H9 (cell line): ENCODE results near the gene VAV1. TPM values are rescaled to one million over a fixed set of nuclear protein-coding genes. Genes with fewer than 3 reads are reported as not detected.

Experiments
- DNase-seq: peaks from one replicate; pipeline ENCODE4 v3.0.0-alpha.2; 2017
- H2AFZ ChIP-seq: one replicate; pipeline ENCODE4 v1.6.1; 2013; ENCODE audit warnings: mild to moderate bottlenecking, low read length, control low read depth, moderate library complexity
- H2AK5ac ChIP-seq: 2 replicates; pipeline ENCODE4 v1.6.1; 2013; ENCODE audit warnings: low read length, control low read depth, mixed read lengths; ENCODE audit not compliant: insufficient read length
- H2BK120ac ChIP-seq: one replicate; pipeline ENCODE4 v1.6.1; 2013; ENCODE audit warnings: low read depth, mild to moderate bottlenecking, low read length, control low read depth, inconsistent platforms; ENCODE audit not compliant: poor library complexity, severe bottlenecking
- H2BK12ac ChIP-seq: 2 replicates; pipeline ENCODE4 v1.6.1; 2013; ENCODE audit warnings: low read length, control low read depth, mixed read lengths, low read depth; ENCODE audit not compliant: insufficient read length
- H2BK15ac ChIP-seq: 2 replicates; pipeline ENCODE4 v1.6.1; 2013; ENCODE audit warnings: low read depth, low read length, control low read depth
- H2BK20ac ChIP-seq: one replicate; pipeline ENCODE4 v1.6.1; 2013; ENCODE audit warnings: low read depth, mild to moderate bottlenecking, low read length, control low read depth, inconsistent platforms; ENCODE audit not compliant: poor library complexity, severe bottlenecking
- H2BK5ac ChIP-seq: 2 replicates; pipeline ENCODE4 v1.6.1; 2013; ENCODE audit warnings: low read length, control low read depth, mixed read lengths; ENCODE audit not compliant: insufficient read length
- H3K14ac ChIP-seq: 2 replicates; pipeline ENCODE4 v1.6.1; 2013; ENCODE audit warnings: low read length, control low read depth; ENCODE audit not compliant: insufficient read depth
- H3K18ac ChIP-seq: 2 replicates; pipeline ENCODE4 v1.6.1; 2013; ENCODE audit warnings: low read depth, mild to moderate bottlenecking, mixed read lengths, low read length, control low read depth; ENCODE audit not compliant: insufficient read length
- H3K23ac ChIP-seq: 2 replicates; pipeline ENCODE4 v1.6.1; 2013; ENCODE audit warnings: low read length, control low read depth, mixed read lengths, low read depth; ENCODE audit not compliant: insufficient read length
- H3K23me2 ChIP-seq: 2 replicates; pipeline ENCODE4 v1.6.1; 2013; ENCODE audit warnings: low read depth, mild to moderate bottlenecking, mixed read lengths, low read length, control low read depth; ENCODE audit not compliant: insufficient read length, poor library complexity, severe bottlenecking
- H3K27ac ChIP-seq: 2 replicates; pipeline ENCODE4 v1.5.1; 2013; ENCODE audit warnings: low read length, control low read depth, mixed read lengths, low read depth; ENCODE audit not compliant: insufficient read length
- H3K27me3 ChIP-seq: 2 replicates; pipeline ENCODE4 v1.6.1; 2013; ENCODE audit warnings: low read length, control low read depth, inconsistent platforms; ENCODE audit not compliant: insufficient read depth
- H3K4ac ChIP-seq: 2 replicates; pipeline ENCODE4 v1.6.1; 2013; ENCODE audit warnings: low read depth, mild to moderate bottlenecking, control low read depth, inconsistent platforms, low read length, moderate library complexity
- H3K4me1 ChIP-seq: 2 replicates; pipeline ENCODE4 v1.6.1; 2013; ENCODE audit warnings: low read length, control low read depth, inconsistent platforms; ENCODE audit not compliant: insufficient read depth
- H3K4me2 ChIP-seq: 2 replicates; pipeline ENCODE4 v1.6.1; 2013; ENCODE audit warnings: low read length, control low read depth, mixed read lengths; ENCODE audit not compliant: insufficient read length, insufficient read depth
- H3K56ac ChIP-seq: 2 replicates; pipeline ENCODE4 v1.6.1; 2013; ENCODE audit warnings: low read depth, mild to moderate bottlenecking, mixed read lengths, low read length, control low read depth; ENCODE audit not compliant: insufficient read length
- H3K79me1 ChIP-seq: 2 replicates; pipeline ENCODE4 v1.6.1; 2013; ENCODE audit warnings: low read depth, mild to moderate bottlenecking, moderate library complexity, low read length, control low read depth, inconsistent platforms; ENCODE audit not compliant: insufficient read depth, poor library complexity, severe bottlenecking
- H3K79me2 ChIP-seq: 2 replicates; pipeline ENCODE4 v1.6.1; 2013; ENCODE audit warnings: low read length, control low read depth, inconsistent platforms; ENCODE audit not compliant: insufficient read depth
- H3K9ac ChIP-seq: 2 replicates; pipeline ENCODE4 v1.6.1; 2013; ENCODE audit warnings: low read length, control low read depth, mixed read lengths; ENCODE audit not compliant: insufficient read length; ENCODE audit errors: extremely low read depth
- H3K9me3 ChIP-seq: one replicate; pipeline ENCODE4 v1.6.1; 2013; ENCODE audit warnings: low read depth, low read length, inconsistent platforms; ENCODE audit not compliant: control insufficient read depth
- H3T11ph ChIP-seq: one replicate; pipeline ENCODE4 v1.6.1; 2013; ENCODE audit warnings: mild to moderate bottlenecking, low read length, control low read depth, inconsistent platforms
- H4K20me1 ChIP-seq: one replicate; pipeline ENCODE4 v1.6.1; 2013; ENCODE audit not compliant: control insufficient read depth, insufficient read length, insufficient read depth
- H4K5ac ChIP-seq: 2 replicates; pipeline ENCODE4 v1.6.1; 2013; ENCODE audit warnings: low read depth, mild to moderate bottlenecking, mixed read lengths, low read length, control low read depth; ENCODE audit not compliant: insufficient read length
- H4K8ac ChIP-seq: replicated peaks from 2 replicates; pipeline ENCODE4 v1.6.1; 2013; ENCODE audit warnings: low read length, control low read depth, mixed read lengths, low read depth; ENCODE audit not compliant: insufficient read length
- H4K91ac ChIP-seq: 2 replicates; pipeline ENCODE4 v1.6.1; 2013; ENCODE audit warnings: low read depth, mild to moderate bottlenecking, moderate library complexity, mixed read lengths, low read length, control low read depth; ENCODE audit not compliant: insufficient read length
- H3K27ac Mint-ChIP-seq, 3 experiments: 2 replicates in 2 of 3; 3 replicates in 1 of 3; pipeline ENCODE4 v1.8.0; 2020 to 2021; ENCODE audit warnings: mixed read lengths in 3 of 3, mild to moderate bottlenecking in 1 of 3, moderate library complexity in 1 of 3
- H3K27me3 Mint-ChIP-seq: 2 replicates; pipeline ENCODE4 v1.8.0; 2021; ENCODE audit warnings: low read depth, mild to moderate bottlenecking, moderate library complexity, mixed read lengths
- H3K36me3 Mint-ChIP-seq, 3 experiments: 2 replicates in 2 of 3; 3 replicates in 1 of 3; pipeline ENCODE4 v1.8.0; 2020 to 2021; ENCODE audit warnings: low read depth in 3 of 3, mixed read lengths in 3 of 3; ENCODE audit not compliant: insufficient read depth in 1 of 3
- H3K4me1 Mint-ChIP-seq, 2 experiments: 2 replicates each; pipeline ENCODE4 v1.8.0; 2020; ENCODE audit warnings: mixed read lengths in 2 of 2
- H3K4me3 Mint-ChIP-seq, 2 experiments: 2 replicates in 1 of 2; 3 replicates in 1 of 2; pipeline ENCODE4 v1.8.0; 2020 to 2021; ENCODE audit warnings: mild to moderate bottlenecking in 2 of 2, mixed read lengths in 2 of 2, moderate library complexity in 1 of 2
- H3K9me3 Mint-ChIP-seq, 2 experiments: 2 replicates in 1 of 2; 3 replicates in 1 of 2; pipeline ENCODE4 v1.8.0; 2020; ENCODE audit warnings: mild to moderate bottlenecking in 2 of 2, mixed read lengths in 2 of 2, moderate library complexity in 1 of 2
- CTCF ChIP-seq: fragments of 200-600 bp; sonication (generic); conservative IDR thresholded peaks from 3 replicates; pipeline ENCODE4 v1.8.0; 2021; ENCODE audit warnings: antibody characterized with exemption, mild to moderate bottlenecking
- WGBS: extraction: QIAGEN DNeasy Blood & Tissue Kit; methylation state at CpG from one replicate; pipeline ENCODE4 v1.1.7; 2013; ENCODE audit warnings: missing lambda C conversion rate, low lambda C conversion rate, mixed read lengths; ENCODE audit not compliant: insufficient read length; ENCODE audit errors: extremely low coverage; 5-methylcytosine and 5-hydroxymethylcytosine counted together
- total RNA-seq: library from RNA; stranded (reverse); gene quantifications from 2 replicates; pipeline ENCODE4 v1.2.1, GENCODE V29; 2021

VAV1 gene
- total RNA-seq, 1 experiment from 2014 or later = 0.90 TPM

- H3K27ac ChIP-seq = no peak overlapping the region
- H4K8ac ChIP-seq = no peak overlapping the region
- no peak overlapping the region for H3K9ac ChIP-seq
- H3K79me1 ChIP-seq = no peaks in the 10 kb centered on the region
- H3K36me3 Mint-ChIP-seq = peaks cover 0 to 18% (median 16%) of the 10 kb centered on the region in 3 experiments; a peak in 5 of 7 replicates
- H3T11ph ChIP-seq = no peak overlapping the region
- H3K9me3 Mint-ChIP-seq = peaks cover 48 to 78% of the 10 kb centered on the region in 2 experiments
- H2BK120ac ChIP-seq = no peak overlapping the region
- no peak for TF ChIP-seq CTCF
- H3K27ac Mint-ChIP-seq = no peak overlapping the region
- no peak overlapping the region for H3K56ac ChIP-seq
- H4K5ac ChIP-seq = no peak overlapping the region
- H3K27me3 Mint-ChIP-seq = peaks cover 14% of the 10 kb centered on the region
- no peak overlapping the region for H3K4me3 Mint-ChIP-seq
- H2BK20ac ChIP-seq = no peak overlapping the region
- H3K23ac ChIP-seq = no peak overlapping the region
- H3K23me2 ChIP-seq = no peaks in the 10 kb centered on the region
- no peaks in the 10 kb centered on the region for H3K4me1 ChIP-seq
- H3K27me3 ChIP-seq = no peaks in the 10 kb centered on the region
- H2BK15ac ChIP-seq = no peak overlapping the region
- H3K4me2 ChIP-seq = no peak overlapping the region
- H3K4ac ChIP-seq = no peak overlapping the region
- H3K79me2 ChIP-seq = no peaks in the 10 kb centered on the region
- no peak overlapping the region for H2BK12ac ChIP-seq
- WGBS = no CpG with 5 or more reads among the region's 4 CpGs
- no peak overlapping the region for H2AFZ ChIP-seq
- H4K91ac ChIP-seq = no peak overlapping the region
- no peak for DNase-seq
- no peak overlapping the region for H3K18ac ChIP-seq
- H4K20me1 ChIP-seq = no peaks in the 10 kb centered on the region
- H2BK5ac ChIP-seq = no peak overlapping the region
- peaks cover 24% of the 10 kb centered on the region for H3K9me3 ChIP-seq
- no peak overlapping the region for H2AK5ac ChIP-seq
- H3K4me1 Mint-ChIP-seq = no peaks in the 10 kb centered on the region
- no peak overlapping the region for H3K14ac ChIP-seq
Measured at GRCh38 chr19:6793411-6793810, 20.9 kb downstream of the VAV1 start.
